IPS-20b (cell line): ENCODE measurements around the gene CD79A.

Source experiments
- H3K27ac ChIP-seq: one replicate; pipeline ENCODE4 v1.5.1; 2013; ENCODE audit warnings: low read length
- H3K27me3 ChIP-seq: 2 replicates; pipeline ENCODE4 v1.6.1; 2013; ENCODE audit warnings: mild to moderate bottlenecking, low read length, inconsistent platforms; ENCODE audit not compliant: insufficient read depth
- H3K36me3 ChIP-seq: 2 replicates; pipeline ENCODE4 v1.6.1; 2013; ENCODE audit warnings: low read depth, mild to moderate bottlenecking, inconsistent platforms, low read length, moderate library complexity; ENCODE audit not compliant: insufficient read depth
- H3K4me1 ChIP-seq: 2 replicates; pipeline ENCODE4 v1.6.1; 2013; ENCODE audit warnings: mild to moderate bottlenecking, control low read depth, inconsistent platforms, low read length, moderate library complexity; ENCODE audit not compliant: insufficient read depth
- H3K4me3 ChIP-seq: 2 replicates; pipeline ENCODE4 v1.5.1; 2013; ENCODE audit warnings: mild to moderate bottlenecking, low read length, inconsistent platforms
- H3K9ac ChIP-seq: 2 replicates; pipeline ENCODE4 v1.6.1; 2013; ENCODE audit warnings: low read depth, mild to moderate bottlenecking, inconsistent platforms, low read length, moderate library complexity
- H3K9me3 ChIP-seq: 2 replicates; pipeline ENCODE4 v1.6.1; 2013; ENCODE audit warnings: mild to moderate bottlenecking, low read depth, low read length, inconsistent platforms; ENCODE audit not compliant: insufficient read depth

The CD79A gene

GRCh38 chr19:41851456-41851855 is 25.6 kb upstream of the CD79A start:
- Histone ChIP-seq H3K4me1 (peaks cover 5% of the 10 kb centered on the region; the same call in 1 of the 2 replicates), H3K4me3 (no peak overlapping the region), H3K9ac (peak overlapping the region; percentile 8; the same call in 1 of the 2 replicates), H3K36me3 (no peaks in the 10 kb centered on the region), H3K27ac (no peak overlapping the region), H3K27me3 (peaks cover 17% of the 10 kb centered on the region; the same call in 1 of the 2 replicates), H3K9me3 (no peaks in the 10 kb centered on the region)

GRCh38 chr19:41853344-41853743 is 23.7 kb upstream of the CD79A start:
- Histone ChIP-seq H3K4me1 (peaks cover 5% of the 10 kb centered on the region; the same call in 1 of the 2 replicates), H3K27ac (no peak overlapping the region), H3K36me3 (no peaks in the 10 kb centered on the region), H3K9ac (no peak overlapping the region), H3K4me3 (no peak overlapping the region), H3K9me3 (no peaks in the 10 kb centered on the region), H3K27me3 (peaks cover 17% of the 10 kb centered on the region; the same call in 1 of the 2 replicates)

GRCh38 chr19:41853768-41854167 is 23.3 kb upstream of the CD79A start:
- Histone ChIP-seq H3K9ac (no peak overlapping the region), H3K9me3 (no peaks in the 10 kb centered on the region), H3K4me3 (no peak overlapping the region), H3K36me3 (no peaks in the 10 kb centered on the region), H3K4me1 (peaks cover 5% of the 10 kb centered on the region; the same call in 1 of the 2 replicates), H3K27ac (no peak overlapping the region), H3K27me3 (peaks cover 17% of the 10 kb centered on the region; the same call in 1 of the 2 replicates)

GRCh38 chr19:41859213-41859617 is 17.9 kb upstream of the CD79A start:
- Histone ChIP-seq H3K27ac (peak overlapping the region; percentile 57), H3K9ac (peak overlapping the region; percentile 71; the same call in 1 of the 2 replicates), H3K9me3 (no peaks in the 10 kb centered on the region), H3K4me3 (peak overlapping the region; percentile 59), H3K4me1 (peaks cover 30% of the 10 kb centered on the region), H3K27me3 (peaks cover 7% of the 10 kb centered on the region; the same call in 1 of the 2 replicates), H3K36me3 (peaks cover 38% of the 10 kb centered on the region)

- Histone ChIP-seq H3K27ac (peak within 1 kb of the TSS; percentile 97), H3K9ac (peak within 1 kb of the TSS; percentile 100), H3K4me1 (peaks cover 35% of the 10 kb centered on the region), H3K9me3 (no peaks in the 10 kb centered on the region), H3K4me3 (peak within 1 kb of the TSS; percentile 100), H3K27me3 (peaks cover 1% of the 10 kb centered on the region; the same call in 1 of the 2 replicates), H3K36me3 (peaks cover 44% of the 10 kb centered on the region)
Measured at GRCh38 chr19:41859618-41860418, 17.3 kb upstream of the CD79A start, which contains the start of gene RPS19. Gene RPS19, plus strand, starts transcription at chr19:41860255. Its CDS starts 520 bp downstream, at chr19:41860775.

- peak overlapping the region; percentile 100 for H3K9ac ChIP-seq
- H3K4me1 ChIP-seq = peaks cover 35% of the 10 kb centered on the region
- H3K27ac ChIP-seq = peak overlapping the region; percentile 97
- H3K4me3 ChIP-seq = peak overlapping the region; percentile 100
- H3K36me3 ChIP-seq = peaks cover 52% of the 10 kb centered on the region
- no peaks in the 10 kb centered on the region for H3K9me3 ChIP-seq
- no peaks in the 10 kb centered on the region for H3K27me3 ChIP-seq
Measured at GRCh38 chr19:41860419-41861115, 16.5 kb upstream of the CD79A start.

GRCh38 chr19:41861116-41861768 is 15.8 kb upstream of the CD79A start:
- H3K36me3 ChIP-seq = peaks cover 57% of the 10 kb centered on the region
- H3K4me3 ChIP-seq = peak overlapping the region; percentile 100
- H3K9ac ChIP-seq = peak overlapping the region; percentile 100
- peak overlapping the region; percentile 97 for H3K27ac ChIP-seq
- H3K27me3 ChIP-seq = no peaks in the 10 kb centered on the region
- peaks cover 35% of the 10 kb centered on the region for H3K4me1 ChIP-seq
- H3K9me3 ChIP-seq = no peaks in the 10 kb centered on the region

GRCh38 chr19:41861846-41862245 is 15.2 kb upstream of the CD79A start:
- Histone ChIP-seq H3K9ac (peak overlapping the region; percentile 100), H3K4me3 (peak overlapping the region; percentile 100), H3K9me3 (no peaks in the 10 kb centered on the region), H3K4me1 (peaks cover 35% of the 10 kb centered on the region), H3K27ac (no peak overlapping the region), H3K36me3 (peaks cover 63% of the 10 kb centered on the region), H3K27me3 (no peaks in the 10 kb centered on the region)

GRCh38 chr19:41862445-41862986 is 14.6 kb upstream of the CD79A start:
- H3K9ac ChIP-seq = peak overlapping the region; percentile 100
- H3K4me1 ChIP-seq = peaks cover 35% of the 10 kb centered on the region
- H3K27me3 ChIP-seq = no peaks in the 10 kb centered on the region
- no peaks in the 10 kb centered on the region for H3K9me3 ChIP-seq
- H3K36me3 ChIP-seq = peaks cover 70% of the 10 kb centered on the region
- H3K27ac ChIP-seq = no peak overlapping the region
- H3K4me3 ChIP-seq = peak overlapping the region; percentile 100

- peak overlapping the region; percentile 22 for H3K27ac ChIP-seq
- H3K27me3 ChIP-seq = no peaks in the 10 kb centered on the region
- H3K9me3 ChIP-seq = no peaks in the 10 kb centered on the region
- peaks cover 78% of the 10 kb centered on the region for H3K36me3 ChIP-seq
- H3K9ac ChIP-seq = peak overlapping the region; percentile 100
- peak overlapping the region; percentile 100; the same call in 1 of the 2 replicates for H3K4me3 ChIP-seq
- peaks cover 35% of the 10 kb centered on the region for H3K4me1 ChIP-seq
Measured at GRCh38 chr19:41863209-41863931, 13.7 kb upstream of the CD79A start.
